ENCODE measurements around the gene C20orf141. TPM values are rescaled to one million over a fixed set of nuclear protein-coding genes. Genes with fewer than 3 reads are reported as not detected.

The C20orf141 gene
- total and polyA plus RNA-seq, 7 donors: 0.15 TPM; not detected in 6

- intact Hi-C loops (cut with DNase I): no loop called here
- DNase-seq: no peak
- Histone ChIP-seq H3K4me3 (no peak overlapping the region), H3K4me1 (peaks cover 0 to 6% (median 0%) of the 10 kb centered on the region in 4 donors), H3K27me3 (peaks cover 0 to 37% (median 12%) of the 10 kb centered on the region in 3 donors), H3K27ac (no peak overlapping the region), H3K9me3 (peaks cover 0 to 9% (median 0%) of the 10 kb centered on the region in 4 donors), H3K36me3 (no peaks in the 10 kb centered on the region)
- WGBS, 2 donors: 94 to 98% methylated on average over 1 of the region's 1 CpG
- no peak for TF ChIP-seq EP300 (IDR thresholded peaks at IDR 0.05)
- TF ChIP-seq POLR2AphosphoS5 (IDR thresholded peaks at IDR 0.05): no peak
- TF ChIP-seq CTCF (IDR thresholded peaks at IDR 0.05): no peak
- no peak for TF ChIP-seq POLR2A (IDR thresholded peaks at IDR 0.05)
These were observed 711 bp upstream of the C20orf141 start for GRCh38 chr20:2814076-2814475.

GRCh38 chr20:2815242-2815900 is 584 bp downstream of the C20orf141 start:
- intact Hi-C loops (cut with DNase I): no loop called here
- Histone ChIP-seq H3K4me3 (no peak overlapping the region), H3K27ac (no peak overlapping the region), H3K27me3 (peaks cover 0 to 47% (median 20%) of the 10 kb centered on the region in 3 donors), H3K36me3 (no peaks in the 10 kb centered on the region), H3K9me3 (peaks cover 0 to 9% (median 0%) of the 10 kb centered on the region in 4 donors), H3K4me1 (peaks cover 0 to 6% (median 0%) of the 10 kb centered on the region in 4 donors)
- no peak for TF ChIP-seq CTCF (IDR thresholded peaks at IDR 0.05)
- WGBS, 2 donors: 88 to 89% methylated on average over 8 of the region's 8 CpGs
- DNase-seq: no peak

- 78 to 89% methylated on average over 10 of the region's 10 CpGs for WGBS, 2 donors
- Histone ChIP-seq H3K4me3 (no peak within 1 kb of the TSS), H3K9me3 (peaks cover 0 to 9% (median 0%) of the 10 kb centered on the region in 4 donors), H3K27ac (no peak within 1 kb of the TSS), H3K4me1 (peaks cover 0 to 10% (median 1%) of the 10 kb centered on the region in 4 donors), H3K27me3 (peaks cover 6 to 47% (median 27%) of the 10 kb centered on the region in 3 donors), H3K36me3 (no peaks in the 10 kb centered on the region)
- no peak for DNase-seq
- intact Hi-C loops (cut with DNase I): no loop called here
- TF ChIP-seq POLR2A (IDR thresholded peaks at IDR 0.05) (no peak), EP300 (IDR thresholded peaks at IDR 0.05) (no peak), CTCF (IDR thresholded peaks at IDR 0.05) (no peak), POLR2AphosphoS5 (IDR thresholded peaks at IDR 0.05) (no peak)
These were observed 1.3 kb downstream of the C20orf141 start, which contains the start of gene TMEM239 for GRCh38 chr20:2816030-2816582. TMEM239 (plus strand) TSS chr20:2816364; CDS start chr20:2816555, 191 bp downstream.

- peaks cover 0 to 10% (median 1%) of the 10 kb centered on the region in 4 donors for H3K4me1 ChIP-seq
- no peak overlapping the region for H3K27ac ChIP-seq
- intact Hi-C loops (cut with DNase I): no loop called here
- H3K36me3 ChIP-seq: no peaks in the 10 kb centered on the region
- H3K4me3 ChIP-seq: no peak overlapping the region
- 82 to 86% methylated on average over 20 of the region's 20 CpGs for WGBS, 2 donors
- DNase-seq: no peak
- peaks cover 0 to 8% (median 0%) of the 10 kb centered on the region in 4 donors for H3K9me3 ChIP-seq
- TF ChIP-seq CTCF (IDR thresholded peaks at IDR 0.05) (no peak), POLR2AphosphoS5 (IDR thresholded peaks at IDR 0.05) (no peak)
- peaks cover 11 to 49% (median 33%) of the 10 kb centered on the region in 3 donors for H3K27me3 ChIP-seq
These were observed 2.0 kb downstream of the C20orf141 start for GRCh38 chr20:2816583-2817340.
